CD4-positive, alpha-beta T cell treated with Interleukin-17A for 1 hour (primary cell): Measurements from ENCODE around the gene CIAO3.
A peak's percentile ranks its signal among the peaks of the same experiment; 100 is the strongest.

Experiments used
- DNase-seq: peaks from one replicate; pipeline ENCODE4 v3.0.0-alpha.2; 2020

CIAO3 gene

GRCh38 chr16:687499-687898, 53.3 kb downstream of the CIAO3 start:
- no peak for DNase-seq

GRCh38 chr16:686459-687260, 54.1 kb downstream of the CIAO3 start:
- DNase-seq, result no peak

- DNase-seq, result no peak
Observed at GRCh38 chr16:685967-686366, 54.8 kb downstream of the CIAO3 start.

GRCh38 chr16:684961-685696, 55.7 kb downstream of the CIAO3 start:
- DNase-seq, result no peak

GRCh38 chr16:684071-684794, 56.6 kb downstream of the CIAO3 start, which contains the start of gene JMJD8:
JMJD8 (minus strand) TSS chr16:684334; CDS start chr16:684319, 15 bp downstream.
- DNase-seq, result peak; percentile 98

GRCh38 chr16:683396-684070, 57.3 kb downstream of the CIAO3 start:
- DNase-seq, result no peak

- no peak for DNase-seq
Observed at GRCh38 chr16:682493-683395, 58.1 kb downstream of the CIAO3 start.

- DNase-seq, result no peak
Observed at GRCh38 chr16:681746-682427, 58.9 kb downstream of the CIAO3 start.

GRCh38 chr16:680967-681745, 59.6 kb downstream of the CIAO3 start:
- no peak for DNase-seq

- DNase-seq, result no peak
Observed at GRCh38 chr16:680625-680945, 60.2 kb downstream of the CIAO3 start.

- DNase-seq, result peak; percentile 91
Observed at GRCh38 chr16:679814-680624, 60.8 kb downstream of the CIAO3 start, which contains the start of gene STUB1. STUB1 (plus strand) TSS chr16:680410; CDS start chr16:680526, 116 bp downstream.
